Chondrocyte (in vitro differentiated cells): Measurements from ENCODE around the gene RPS2. TPM values are rescaled to one million over a fixed set of nuclear protein-coding genes. Genes with fewer than 3 reads are reported as not detected.

Experiments used
- DNase-seq: peaks from one replicate; pipeline ENCODE4 v3.0.0; 2021; ENCODE audit warnings: mixed read lengths, low spot score
- H3K27ac Mint-ChIP-seq: one replicate; pipeline ENCODE4 v1.8.0; 2021; ENCODE audit warnings: mild to moderate bottlenecking, moderate library complexity, mixed read lengths; ENCODE audit not compliant: unreplicated experiment
- H3K27me3 Mint-ChIP-seq: 2 replicates; pipeline ENCODE4 v1.8.0; 2021; ENCODE audit warnings: low read depth, mixed read lengths
- H3K36me3 Mint-ChIP-seq: 2 replicates; pipeline ENCODE4 v1.8.0; 2021; ENCODE audit warnings: low read depth, mixed read lengths
- H3K4me1 Mint-ChIP-seq: 2 replicates; pipeline ENCODE4 v1.8.0; 2021; ENCODE audit warnings: low read depth, mild to moderate bottlenecking, mixed read lengths
- H3K4me3 Mint-ChIP-seq: one replicate; pipeline ENCODE4 v1.8.0; 2021; ENCODE audit warnings: mild to moderate bottlenecking, moderate library complexity, mixed read lengths; ENCODE audit not compliant: unreplicated experiment
- H3K9me3 Mint-ChIP-seq: 2 replicates; pipeline ENCODE4 v1.8.0; 2021; ENCODE audit warnings: low read depth, mixed read lengths
- total RNA-seq: library from RNA; stranded (reverse); gene quantifications from 3 replicates; pipeline ENCODE4 v1.2.1, GENCODE V29; 2021
- TF ChIP-seq, protein P1 (sequence below): fragments of 200-600 bp; sonication (generic); IDR thresholded peaks from 2 replicates; pipeline ENCODE4 v1.5.0; 2021; ENCODE audit warnings: antibody characterized with exemption, mild to moderate bottlenecking, moderate library complexity

RPS2 gene
- total RNA-seq, 1 donor from 2014 or later: 1,662 TPM

DNA sequence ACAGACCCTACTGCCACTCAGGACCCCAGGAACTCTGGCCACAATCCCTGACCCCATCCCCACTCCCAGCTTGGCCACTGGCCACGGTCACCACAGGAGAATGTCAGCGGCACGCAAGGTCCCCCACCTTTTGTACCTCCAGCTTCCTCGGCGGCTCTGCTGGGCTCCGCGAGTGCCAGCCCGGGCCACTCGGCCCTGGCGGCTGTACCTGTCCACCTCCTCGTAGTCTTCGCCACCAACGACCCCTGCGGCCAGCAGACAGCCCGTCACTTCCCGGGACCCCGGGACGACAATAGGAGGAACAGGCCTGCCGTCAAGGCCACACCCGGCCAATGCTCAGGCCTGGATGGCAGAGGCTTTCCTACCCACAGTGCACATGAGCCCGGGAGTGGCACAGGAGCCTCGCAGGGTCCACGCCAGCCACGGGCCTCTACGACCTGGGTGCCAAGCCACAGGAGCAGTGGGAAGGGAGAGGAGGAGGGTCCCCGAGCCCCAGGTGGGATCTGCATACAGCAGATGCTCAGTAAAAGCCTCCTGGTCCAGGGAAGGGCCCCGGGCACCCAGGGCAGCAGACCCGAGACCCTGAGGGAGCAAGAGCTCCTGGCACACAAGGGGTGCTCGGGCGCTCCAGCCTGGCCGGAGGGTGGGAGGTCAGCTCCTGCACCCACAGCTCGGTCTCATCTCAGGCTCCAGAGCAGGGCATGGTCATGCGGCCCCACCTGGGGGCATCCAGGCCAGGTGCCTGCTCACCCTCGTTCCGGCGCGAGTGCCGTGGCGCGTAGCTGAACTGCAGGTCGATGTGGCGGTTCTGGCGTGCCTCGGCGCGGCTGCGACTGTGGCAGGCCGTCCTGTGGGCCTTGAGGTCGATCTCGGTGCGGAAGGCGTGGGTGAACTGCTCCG is 37.1 kb upstream of the RPS2 start:
- no peaks in the 10 kb centered on the region for H3K27me3 Mint-ChIP-seq
- no peak overlapping the region for H3K27ac Mint-ChIP-seq
- DNase-seq: no peak
- H3K9me3 Mint-ChIP-seq: no peaks in the 10 kb centered on the region
- peaks cover 21% of the 10 kb centered on the region for H3K4me1 Mint-ChIP-seq
- no peak overlapping the region for H3K4me3 Mint-ChIP-seq
- peaks cover 11% of the 10 kb centered on the region for H3K36me3 Mint-ChIP-seq
- TF ChIP-seq, protein P1, sequence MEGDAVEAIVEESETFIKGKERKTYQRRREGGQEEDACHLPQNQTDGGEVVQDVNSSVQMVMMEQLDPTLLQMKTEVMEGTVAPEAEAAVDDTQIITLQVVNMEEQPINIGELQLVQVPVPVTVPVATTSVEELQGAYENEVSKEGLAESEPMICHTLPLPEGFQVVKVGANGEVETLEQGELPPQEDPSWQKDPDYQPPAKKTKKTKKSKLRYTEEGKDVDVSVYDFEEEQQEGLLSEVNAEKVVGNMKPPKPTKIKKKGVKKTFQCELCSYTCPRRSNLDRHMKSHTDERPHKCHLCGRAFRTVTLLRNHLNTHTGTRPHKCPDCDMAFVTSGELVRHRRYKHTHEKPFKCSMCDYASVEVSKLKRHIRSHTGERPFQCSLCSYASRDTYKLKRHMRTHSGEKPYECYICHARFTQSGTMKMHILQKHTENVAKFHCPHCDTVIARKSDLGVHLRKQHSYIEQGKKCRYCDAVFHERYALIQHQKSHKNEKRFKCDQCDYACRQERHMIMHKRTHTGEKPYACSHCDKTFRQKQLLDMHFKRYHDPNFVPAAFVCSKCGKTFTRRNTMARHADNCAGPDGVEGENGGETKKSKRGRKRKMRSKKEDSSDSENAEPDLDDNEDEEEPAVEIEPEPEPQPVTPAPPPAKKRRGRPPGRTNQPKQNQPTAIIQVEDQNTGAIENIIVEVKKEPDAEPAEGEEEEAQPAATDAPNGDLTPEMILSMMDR: no peak

DNA sequence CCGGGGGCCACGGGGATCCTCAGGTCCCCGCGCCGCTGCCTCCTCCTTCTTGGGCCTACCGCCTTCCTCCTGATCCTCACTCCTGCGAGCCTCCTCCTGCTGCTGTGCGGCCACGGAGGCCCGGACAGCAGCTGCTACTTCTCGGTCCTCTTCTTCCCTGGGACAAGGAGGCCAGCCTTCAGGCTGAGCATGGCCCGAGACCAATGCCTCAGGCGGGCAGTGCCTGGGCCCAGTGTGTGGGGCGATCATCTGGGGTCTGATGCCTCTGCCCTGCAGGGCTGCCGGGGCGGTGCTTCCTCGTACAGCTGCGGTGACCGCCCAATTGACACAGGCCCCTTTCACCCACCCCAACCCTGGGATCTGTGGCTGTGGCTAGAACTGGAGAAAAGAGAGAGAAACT is 36.4 kb upstream of the RPS2 start:
- peaks cover 16% of the 10 kb centered on the region for H3K4me1 Mint-ChIP-seq
- no peak for DNase-seq
- no peaks in the 10 kb centered on the region for H3K27me3 Mint-ChIP-seq
- peaks cover 11% of the 10 kb centered on the region for H3K36me3 Mint-ChIP-seq
- no peaks in the 10 kb centered on the region for H3K9me3 Mint-ChIP-seq
- TF ChIP-seq, protein P1: no peak
- H3K27ac Mint-ChIP-seq: no peak overlapping the region
- H3K4me3 Mint-ChIP-seq: no peak overlapping the region

DNA sequence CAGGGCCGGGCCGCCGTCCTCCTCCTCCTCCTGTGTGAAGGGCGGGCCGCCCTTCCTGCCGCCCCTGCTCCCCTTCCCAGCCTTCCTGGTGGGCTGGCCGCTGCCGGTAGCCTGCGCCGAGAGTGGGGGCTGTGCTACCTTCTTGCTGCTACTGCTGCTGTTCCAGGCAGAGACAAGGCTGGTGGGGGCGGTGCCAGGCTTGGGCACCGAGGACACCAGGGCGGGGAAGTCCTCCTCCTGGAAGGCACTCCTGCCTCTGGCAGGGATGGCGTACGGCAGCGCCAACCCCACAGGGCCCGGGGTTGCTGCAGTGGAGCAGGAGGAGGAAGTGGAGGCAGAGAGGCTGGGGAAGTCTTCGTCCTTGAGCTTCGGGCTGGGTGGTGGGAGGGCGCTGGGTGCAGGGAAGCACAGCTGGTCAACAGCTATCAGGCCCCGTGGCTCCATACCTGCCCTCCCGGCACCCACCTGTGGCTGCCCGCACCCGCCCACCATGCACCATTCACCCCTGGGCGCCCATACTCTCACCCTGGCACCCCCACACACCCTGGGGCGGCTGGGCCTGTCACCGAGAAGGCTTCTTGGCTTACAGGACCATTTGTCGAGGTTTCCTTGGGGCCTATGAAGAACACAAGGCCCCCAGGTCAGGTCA is 35.4 kb upstream of the RPS2 start:
- no peak for DNase-seq
- TF ChIP-seq, protein P1: no peak
- H3K4me1 Mint-ChIP-seq: peaks cover 13% of the 10 kb centered on the region
- no peaks in the 10 kb centered on the region for H3K27me3 Mint-ChIP-seq
- no peaks in the 10 kb centered on the region for H3K9me3 Mint-ChIP-seq
- no peak overlapping the region for H3K27ac Mint-ChIP-seq
- no peak overlapping the region for H3K4me3 Mint-ChIP-seq
- H3K36me3 Mint-ChIP-seq: peaks cover 13% of the 10 kb centered on the region

DNA sequence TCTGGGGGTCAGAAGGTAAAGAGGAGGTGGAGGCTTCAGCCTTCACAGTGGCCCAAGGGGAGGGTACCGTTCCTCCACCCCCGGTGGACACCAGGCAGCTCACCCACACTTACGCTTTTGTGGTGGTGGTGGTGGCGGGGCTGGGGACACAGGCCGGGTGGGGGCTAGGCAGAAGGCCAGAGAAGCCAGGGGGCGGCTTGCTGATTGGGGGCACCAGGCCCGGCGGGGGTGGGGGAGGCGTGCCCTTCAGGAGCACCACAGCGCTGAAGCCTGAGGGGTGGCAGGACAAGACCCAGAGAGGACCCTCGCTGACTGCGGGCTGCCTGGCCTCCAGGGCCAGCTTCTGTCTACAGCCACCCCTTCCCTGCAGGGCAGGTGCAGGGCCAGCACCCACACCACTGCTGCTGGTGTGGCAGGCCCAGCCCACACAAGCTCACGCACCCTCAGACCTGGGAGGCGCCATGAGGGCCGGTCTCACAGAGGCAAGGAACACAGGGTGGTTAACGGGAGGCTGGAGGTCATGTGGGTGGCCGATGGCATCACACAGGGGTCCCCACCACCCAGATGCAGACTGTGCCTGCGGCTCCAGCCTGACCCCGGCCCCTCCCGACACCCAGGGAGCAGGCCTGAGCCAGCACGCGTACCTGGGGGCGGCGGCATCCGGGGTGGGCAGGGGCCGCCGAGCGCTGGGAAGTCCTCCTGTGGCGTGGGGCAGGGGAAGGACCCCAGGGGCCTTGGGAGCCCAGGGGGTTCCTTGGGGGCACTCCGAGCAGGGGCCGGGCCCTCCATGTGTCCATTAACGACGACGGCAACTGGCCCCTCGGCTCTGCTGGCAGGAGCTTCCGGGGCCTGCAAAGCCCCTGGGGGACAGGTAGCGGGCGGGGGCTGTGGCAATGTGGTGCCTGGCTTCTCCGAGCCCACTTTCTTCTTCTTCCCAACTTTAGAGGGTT is 34.5 kb upstream of the RPS2 start:
- no peak for DNase-seq
- peaks cover 6% of the 10 kb centered on the region for H3K4me1 Mint-ChIP-seq
- TF ChIP-seq, protein P1: no peak
- no peaks in the 10 kb centered on the region for H3K9me3 Mint-ChIP-seq
- H3K27ac Mint-ChIP-seq: no peak overlapping the region
- peaks cover 13% of the 10 kb centered on the region for H3K36me3 Mint-ChIP-seq
- no peaks in the 10 kb centered on the region for H3K27me3 Mint-ChIP-seq
- H3K4me3 Mint-ChIP-seq: no peak overlapping the region
